ENCODE results near the gene PWP2.

The PWP2 gene

GRCh38 chr21:44078411-44078981 lies 28.7 kb upstream of the PWP2 start:
- Histone ChIP-seq H3K9me3 (no peaks in the 10 kb centered on the region), H3K4me3 (no peak overlapping the region), H3K27ac (no peak overlapping the region), H3K27me3 (no peaks in the 10 kb centered on the region), H3K4me1 (no peaks in the 10 kb centered on the region), H3K36me3 (peaks cover 80 to 95% (median 85%) of the 10 kb centered on the region in 3 donors)
- DNase-seq = no peak
- TF ChIP-seq, protein P1, sequence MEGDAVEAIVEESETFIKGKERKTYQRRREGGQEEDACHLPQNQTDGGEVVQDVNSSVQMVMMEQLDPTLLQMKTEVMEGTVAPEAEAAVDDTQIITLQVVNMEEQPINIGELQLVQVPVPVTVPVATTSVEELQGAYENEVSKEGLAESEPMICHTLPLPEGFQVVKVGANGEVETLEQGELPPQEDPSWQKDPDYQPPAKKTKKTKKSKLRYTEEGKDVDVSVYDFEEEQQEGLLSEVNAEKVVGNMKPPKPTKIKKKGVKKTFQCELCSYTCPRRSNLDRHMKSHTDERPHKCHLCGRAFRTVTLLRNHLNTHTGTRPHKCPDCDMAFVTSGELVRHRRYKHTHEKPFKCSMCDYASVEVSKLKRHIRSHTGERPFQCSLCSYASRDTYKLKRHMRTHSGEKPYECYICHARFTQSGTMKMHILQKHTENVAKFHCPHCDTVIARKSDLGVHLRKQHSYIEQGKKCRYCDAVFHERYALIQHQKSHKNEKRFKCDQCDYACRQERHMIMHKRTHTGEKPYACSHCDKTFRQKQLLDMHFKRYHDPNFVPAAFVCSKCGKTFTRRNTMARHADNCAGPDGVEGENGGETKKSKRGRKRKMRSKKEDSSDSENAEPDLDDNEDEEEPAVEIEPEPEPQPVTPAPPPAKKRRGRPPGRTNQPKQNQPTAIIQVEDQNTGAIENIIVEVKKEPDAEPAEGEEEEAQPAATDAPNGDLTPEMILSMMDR (IDR thresholded peaks at IDR 0.05) = no peak
- intact Hi-C loops (cut with DNase I; ENCODE audit: low total_unique reads) = no loop called here

DNA sequence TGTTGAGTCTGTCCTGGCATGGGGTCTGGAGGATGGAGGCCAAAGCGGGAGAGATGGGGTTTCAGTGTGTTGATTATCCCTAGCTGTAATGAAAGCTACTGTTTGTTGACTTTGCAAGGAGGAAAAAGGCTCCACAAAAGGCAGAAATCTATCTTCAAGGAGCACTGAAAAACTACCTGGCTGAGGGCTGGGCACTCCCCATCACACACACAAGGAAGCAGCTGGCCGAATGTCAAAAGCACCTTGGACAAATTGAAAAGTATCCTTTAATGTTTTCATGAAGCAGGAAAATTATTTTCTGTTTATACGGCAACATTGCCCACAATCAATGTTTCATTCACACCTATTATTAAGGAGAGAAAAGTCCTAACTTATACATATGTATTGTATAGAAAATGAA lies 27.8 kb upstream of the PWP2 start:
- DNase-seq = no peak
- TF ChIP-seq, protein P1 (IDR thresholded peaks at IDR 0.05) = no peak
- H3K9me3 ChIP-seq = no peaks in the 10 kb centered on the region
- H3K4me3 ChIP-seq = no peak overlapping the region
- no peaks in the 10 kb centered on the region for H3K4me1 ChIP-seq
- H3K36me3 ChIP-seq = peaks cover 80 to 98% (median 87%) of the 10 kb centered on the region in 3 donors
- H3K27ac ChIP-seq = no peak overlapping the region
- intact Hi-C loops (cut with DNase I; ENCODE audit: low total_unique reads) = no loop called here
- H3K27me3 ChIP-seq = no peaks in the 10 kb centered on the region

DNA sequence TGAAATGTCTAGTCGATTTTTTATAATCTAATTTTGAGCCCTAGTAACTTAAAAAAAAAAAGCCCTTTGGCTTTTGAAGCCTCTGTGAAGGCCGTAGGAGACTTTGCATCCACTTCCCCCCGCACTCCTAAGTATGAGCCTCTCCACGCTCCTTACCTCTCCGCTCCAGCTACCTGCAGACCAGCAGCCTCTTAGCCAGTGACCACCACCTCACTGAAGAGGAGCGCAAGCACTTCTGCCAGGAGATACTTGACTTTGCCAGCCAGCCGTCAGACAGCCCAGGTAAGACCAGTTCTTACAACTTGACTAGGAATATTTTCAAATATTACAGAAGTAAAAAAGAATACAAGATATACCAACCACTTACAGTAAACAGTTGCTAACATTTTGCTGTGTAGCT lies 27.4 kb upstream of the PWP2 start:
- Histone ChIP-seq H3K36me3 (peaks cover 80 to 98% (median 91%) of the 10 kb centered on the region in 3 donors), H3K4me1 (no peaks in the 10 kb centered on the region), H3K9me3 (no peaks in the 10 kb centered on the region), H3K4me3 (no peak overlapping the region), H3K27me3 (no peaks in the 10 kb centered on the region), H3K27ac (no peak overlapping the region)
- DNase-seq = no peak
- TF ChIP-seq, protein P1 (IDR thresholded peaks at IDR 0.05) = no peak
- intact Hi-C loops (cut with DNase I; ENCODE audit: low total_unique reads) = no loop called here

DNA sequence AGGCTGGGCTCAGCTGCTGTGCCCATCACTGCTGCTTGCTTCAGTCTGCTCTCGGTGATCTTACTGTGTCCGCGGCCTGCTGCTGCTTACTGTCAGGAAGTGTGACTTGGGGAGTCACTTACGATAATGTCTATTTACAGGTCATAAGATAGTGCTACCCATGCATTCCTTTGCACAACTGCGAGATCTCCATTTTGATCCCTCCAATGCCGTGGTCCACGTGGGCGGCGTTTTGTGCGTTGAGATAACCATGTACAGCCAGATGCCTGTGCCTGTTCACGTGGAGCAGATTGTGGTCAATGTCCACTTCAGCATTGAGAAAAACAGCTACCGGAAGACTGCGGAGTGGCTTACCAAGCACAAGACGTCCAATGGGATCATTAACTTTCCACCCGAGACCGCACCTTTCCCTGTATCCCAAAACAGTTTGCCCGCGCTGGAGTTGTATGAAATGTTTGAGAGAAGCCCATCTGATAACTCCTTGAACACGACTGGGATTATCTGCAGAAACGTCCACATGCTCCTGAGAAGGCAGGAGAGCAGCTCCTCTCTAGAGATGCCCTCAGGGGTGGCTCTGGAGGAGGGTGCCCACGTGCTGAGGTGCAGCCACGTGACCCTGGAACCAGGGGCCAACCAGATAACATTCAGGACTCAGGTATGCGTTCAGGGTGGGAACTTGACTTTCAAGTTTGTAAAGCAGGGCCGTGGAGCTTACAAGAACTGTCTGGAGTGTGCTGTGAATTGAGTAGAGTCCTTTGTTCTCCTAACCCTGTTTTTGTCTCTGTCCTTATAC lies 24.4 kb upstream of the PWP2 start:
- H3K4me1 ChIP-seq = no peaks in the 10 kb centered on the region
- peaks cover 78 to 100% (median 83%) of the 10 kb centered on the region in 3 donors for H3K36me3 ChIP-seq
- no peak for DNase-seq

DNA sequence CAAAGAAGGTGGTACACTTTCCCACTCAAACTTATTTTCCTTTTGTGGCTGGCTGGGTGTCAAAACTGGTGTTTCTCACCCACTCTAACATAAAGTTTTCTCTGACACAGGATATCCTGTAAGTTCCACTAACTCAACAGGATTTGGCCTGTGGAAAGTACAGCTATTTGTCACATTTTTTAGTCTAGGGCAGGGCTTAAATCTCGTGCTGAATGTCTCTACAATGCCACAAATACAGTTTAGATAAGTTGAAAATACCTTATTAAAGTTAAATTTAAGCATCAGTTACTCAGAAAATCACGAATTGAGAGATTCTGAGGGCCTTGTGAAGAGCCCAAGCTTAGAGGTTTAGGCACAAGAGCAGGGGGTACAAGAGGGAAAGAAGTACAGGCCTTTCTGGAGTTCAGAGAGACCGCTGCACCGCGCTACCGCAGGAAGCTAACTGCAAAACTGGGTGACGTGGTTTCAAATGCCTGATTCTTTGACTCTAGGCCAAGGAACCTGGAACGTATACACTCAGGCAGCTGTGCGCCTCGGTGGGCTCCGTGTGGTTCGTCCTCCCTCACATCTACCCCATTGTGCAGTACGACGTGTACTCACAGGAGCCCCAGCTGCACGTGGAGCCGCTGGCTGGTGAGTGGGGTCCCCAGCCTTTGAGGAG lies 23.4 kb upstream of the PWP2 start:
- no peak for DNase-seq
- Histone ChIP-seq H3K27me3 (no peaks in the 10 kb centered on the region), H3K27ac (no peak overlapping the region), H3K36me3 (peaks cover 83 to 100% (median 84%) of the 10 kb centered on the region in 3 donors), H3K4me3 (no peak overlapping the region), H3K4me1 (no peaks in the 10 kb centered on the region), H3K9me3 (no peaks in the 10 kb centered on the region)
- TF ChIP-seq, protein P1 (IDR thresholded peaks at IDR 0.05) = no peak
- intact Hi-C loops (cut with DNase I; ENCODE audit: low total_unique reads) = no loop called here

More for the DNA sequence above, 24.4 kb upstream of the PWP2 start:
- Histone ChIP-seq H3K27ac (no peak overlapping the region), H3K27me3 (no peaks in the 10 kb centered on the region), H3K9me3 (no peaks in the 10 kb centered on the region), H3K4me3 (no peak overlapping the region)
- intact Hi-C loops (cut with DNase I; ENCODE audit: low total_unique reads) = no loop called here
- TF ChIP-seq, protein P1 (IDR thresholded peaks at IDR 0.05) = no peak

Data from tibial artery (tissue), 4 donors.